ENCODE measurements around the gene P2RY12. TPM values are rescaled to one million over a fixed set of nuclear protein-coding genes. Genes with fewer than 3 reads are reported as not detected.

The P2RY12 gene
- total and polyA plus RNA-seq, 2 donors = 1.5 to 5.3 TPM

- H3K36me3 ChIP-seq (ENCODE audit: insufficient read depth) = no peaks in the 10 kb centered on the region
- WGBS = 79% methylated on average over 4 of the region's 4 CpGs
- H3K4me1 ChIP-seq (ENCODE audit: insufficient read depth) = no peaks in the 10 kb centered on the region
- H3K4me3 ChIP-seq (ENCODE audit: low read depth, low read length) = no peak overlapping the region
- DNase-seq (ENCODE audit: extremely low spot score) = no peak
- H3K27ac ChIP-seq (ENCODE audit: low read depth) = no peak overlapping the region
Observed at GRCh38 chr3:151319628-151320027, 64.9 kb downstream of the P2RY12 start.

- H3K4me1 ChIP-seq (ENCODE audit: insufficient read depth) = no peaks in the 10 kb centered on the region
- DNase-seq (ENCODE audit: extremely low spot score) = peak; percentile 54
- no peak overlapping the region for H3K4me3 ChIP-seq (ENCODE audit: low read depth, low read length)
- WGBS = 74% methylated on average over 7 of the region's 7 CpGs
- no peak overlapping the region for H3K27ac ChIP-seq (ENCODE audit: low read depth)
- H3K36me3 ChIP-seq (ENCODE audit: insufficient read depth) = no peaks in the 10 kb centered on the region
Observed at GRCh38 chr3:151318991-151319390, 65.6 kb downstream of the P2RY12 start.

GRCh38 chr3:151318313-151318712, 66.2 kb downstream of the P2RY12 start:
- no peak overlapping the region for H3K4me3 ChIP-seq (ENCODE audit: low read depth, low read length)
- DNase-seq (ENCODE audit: extremely low spot score) = no peak
- no peak overlapping the region for H3K27ac ChIP-seq (ENCODE audit: low read depth)
- H3K36me3 ChIP-seq (ENCODE audit: insufficient read depth) = no peaks in the 10 kb centered on the region
- H3K4me1 ChIP-seq (ENCODE audit: insufficient read depth) = no peaks in the 10 kb centered on the region

- WGBS = 69% methylated on average over 7 of the region's 7 CpGs
- Histone ChIP-seq H3K4me1 (ENCODE audit: insufficient read depth) (no peaks in the 10 kb centered on the region), H3K36me3 (ENCODE audit: insufficient read depth) (no peaks in the 10 kb centered on the region), H3K27ac (ENCODE audit: low read depth) (peak within 1 kb of the TSS; percentile 29), H3K4me3 (ENCODE audit: low read depth, low read length) (no peak within 1 kb of the TSS)
- DNase-seq (ENCODE audit: extremely low spot score) = peak; percentile 56
Observed at GRCh38 chr3:151316267-151316991, 68.1 kb downstream of the P2RY12 start, which contains the start of gene GPR87. TSS of gene GPR87 (minus strand) at chr3:151316820. CDS start at chr3:151300100, 16,720 bp downstream.

- peak; percentile 48 for DNase-seq (ENCODE audit: extremely low spot score)
- H3K4me1 ChIP-seq (ENCODE audit: insufficient read depth) = no peaks in the 10 kb centered on the region
- H3K27ac ChIP-seq (ENCODE audit: low read depth) = no peak overlapping the region
- H3K36me3 ChIP-seq (ENCODE audit: insufficient read depth) = no peaks in the 10 kb centered on the region
- 80% methylated on average over 2 of the region's 2 CpGs for WGBS
- H3K4me3 ChIP-seq (ENCODE audit: low read depth, low read length) = no peak overlapping the region
Observed at GRCh38 chr3:151315846-151316245, 68.7 kb downstream of the P2RY12 start.

- Histone ChIP-seq H3K4me3 (ENCODE audit: low read depth, low read length) (no peak overlapping the region), H3K36me3 (ENCODE audit: insufficient read depth) (no peaks in the 10 kb centered on the region), H3K27ac (ENCODE audit: low read depth) (no peak overlapping the region), H3K4me1 (ENCODE audit: insufficient read depth) (no peaks in the 10 kb centered on the region)
- WGBS = 66% methylated on average over 2 of the region's 2 CpGs
- no peak for DNase-seq (ENCODE audit: extremely low spot score)
Observed at GRCh38 chr3:151315136-151315535, 69.4 kb downstream of the P2RY12 start.

- Histone ChIP-seq H3K4me3 (ENCODE audit: low read depth, low read length) (no peak overlapping the region), H3K36me3 (ENCODE audit: insufficient read depth) (no peaks in the 10 kb centered on the region), H3K27ac (ENCODE audit: low read depth) (no peak overlapping the region), H3K4me1 (ENCODE audit: insufficient read depth) (no peaks in the 10 kb centered on the region)
- 95% methylated on average over 5 of the region's 5 CpGs for WGBS
- DNase-seq (ENCODE audit: extremely low spot score) = no peak
Observed at GRCh38 chr3:151314593-151314992, 70.0 kb downstream of the P2RY12 start.

- Histone ChIP-seq H3K27ac (ENCODE audit: low read depth) (no peak overlapping the region), H3K4me3 (ENCODE audit: low read depth, low read length) (no peak overlapping the region), H3K36me3 (ENCODE audit: insufficient read depth) (no peaks in the 10 kb centered on the region), H3K4me1 (ENCODE audit: insufficient read depth) (no peaks in the 10 kb centered on the region)
- DNase-seq (ENCODE audit: extremely low spot score) = no peak
- 74% methylated on average over 2 of the region's 2 CpGs for WGBS
Observed at GRCh38 chr3:151314137-151314536, 70.4 kb downstream of the P2RY12 start.

- no peak overlapping the region for H3K27ac ChIP-seq (ENCODE audit: low read depth)
- H3K4me1 ChIP-seq (ENCODE audit: insufficient read depth) = no peaks in the 10 kb centered on the region
- WGBS = 92% methylated on average over 3 of the region's 3 CpGs
- H3K36me3 ChIP-seq (ENCODE audit: insufficient read depth) = no peaks in the 10 kb centered on the region
- no peak overlapping the region for H3K4me3 ChIP-seq (ENCODE audit: low read depth, low read length)
- DNase-seq (ENCODE audit: extremely low spot score) = no peak
Observed at GRCh38 chr3:151312972-151313371, 71.6 kb downstream of the P2RY12 start.

- DNase-seq (ENCODE audit: extremely low spot score) = no peak
- WGBS = 96% methylated on average over 2 of the region's 2 CpGs
Observed at GRCh38 chr3:151309566-151309965, 75.0 kb downstream of the P2RY12 start.

GRCh38 chr3:151307583-151308488, 76.7 kb downstream of the P2RY12 start:
- Histone ChIP-seq H3K27ac (ENCODE audit: low read depth) (no peak overlapping the region), H3K4me3 (ENCODE audit: low read depth, low read length) (no peak overlapping the region), H3K4me1 (ENCODE audit: insufficient read depth) (no peaks in the 10 kb centered on the region), H3K36me3 (ENCODE audit: insufficient read depth) (no peaks in the 10 kb centered on the region)
- WGBS = 91% methylated on average over 1 of the region's 1 CpG
- no peak for DNase-seq (ENCODE audit: extremely low spot score)

More at GRCh38 chr3:151309566-151309965, 75.0 kb downstream of the P2RY12 start:
- Histone ChIP-seq H3K27ac (ENCODE audit: low read depth) (no peak overlapping the region), H3K4me1 (ENCODE audit: insufficient read depth) (no peaks in the 10 kb centered on the region), H3K36me3 (ENCODE audit: insufficient read depth) (no peaks in the 10 kb centered on the region), H3K4me3 (ENCODE audit: low read depth, low read length) (no peak overlapping the region)

- no peak overlapping the region for H3K4me3 ChIP-seq (ENCODE audit: low read depth, low read length)
- H3K4me1 ChIP-seq (ENCODE audit: insufficient read depth) = no peaks in the 10 kb centered on the region
- no peak for DNase-seq (ENCODE audit: extremely low spot score)
- H3K36me3 ChIP-seq (ENCODE audit: insufficient read depth) = no peaks in the 10 kb centered on the region
- no peak overlapping the region for H3K27ac ChIP-seq (ENCODE audit: low read depth)
Observed at GRCh38 chr3:151307131-151307530, 77.4 kb downstream of the P2RY12 start.

- Histone ChIP-seq H3K4me1 (ENCODE audit: insufficient read depth) (no peaks in the 10 kb centered on the region), H3K4me3 (ENCODE audit: low read depth, low read length) (no peak overlapping the region), H3K36me3 (ENCODE audit: insufficient read depth) (no peaks in the 10 kb centered on the region), H3K27ac (ENCODE audit: low read depth) (no peak overlapping the region)
- WGBS = 90% methylated on average over 6 of the region's 6 CpGs
- no peak for DNase-seq (ENCODE audit: extremely low spot score)
Observed at GRCh38 chr3:151306168-151306810, 78.3 kb downstream of the P2RY12 start.
